ENCODE measurements around the gene SNAPC2.
"Not testable (repeated sequence)": the region's sequence is repeated elsewhere in the genome, so short reads cannot be mapped to it uniquely, and the experiment has no call there.

SNAPC2 gene

GRCh38 chr19:7888826-7889217 is 31.3 kb upstream of the SNAPC2 start:
- no peak for DNase-seq

- DNase-seq = not testable (repeated sequence)
Measured at GRCh38 chr19:7893362-7894101, 26.6 kb upstream of the SNAPC2 start.

GRCh38 chr19:7894612-7895309 is 25.4 kb upstream of the SNAPC2 start:
- DNase-seq = no peak

GRCh38 chr19:7895565-7895964 is 24.6 kb upstream of the SNAPC2 start:
- DNase-seq = no peak

GRCh38 chr19:7897292-7897691 is 22.8 kb upstream of the SNAPC2 start:
- DNase-seq = no peak

- DNase-seq = no peak
Measured at GRCh38 chr19:7898967-7899366, 21.2 kb upstream of the SNAPC2 start.

GRCh38 chr19:7899751-7900378 is 20.3 kb upstream of the SNAPC2 start:
- no peak for DNase-seq

DNA sequence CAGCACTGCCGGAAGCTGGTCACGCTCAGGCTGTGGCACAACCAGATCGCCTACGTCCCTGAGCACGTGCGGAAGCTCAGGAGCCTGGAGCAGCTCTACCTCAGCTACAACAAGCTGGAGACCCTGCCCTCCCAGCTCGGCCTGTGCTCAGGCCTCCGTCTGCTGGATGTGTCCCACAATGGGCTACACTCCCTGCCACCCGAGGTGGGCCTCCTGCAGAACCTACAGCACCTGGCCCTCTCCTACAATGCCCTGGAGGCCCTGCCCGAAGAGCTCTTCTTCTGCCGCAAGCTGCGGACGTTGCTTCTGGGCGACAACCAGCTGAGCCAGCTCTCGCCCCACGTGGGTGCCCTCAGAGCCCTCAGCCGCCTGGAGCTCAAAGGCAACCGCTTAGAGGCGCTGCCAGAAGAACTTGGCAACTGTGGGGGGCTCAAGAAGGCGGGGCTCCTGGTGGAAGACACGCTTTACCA is 19.7 kb upstream of the SNAPC2 start:
- no peak for DNase-seq

- no peak for DNase-seq
Measured at GRCh38 chr19:7900931-7901330, 19.2 kb upstream of the SNAPC2 start.

- DNase-seq = no peak
Measured at GRCh38 chr19:7901337-7901736, 18.8 kb upstream of the SNAPC2 start.

GRCh38 chr19:7902796-7903243 is 17.3 kb upstream of the SNAPC2 start:
- no peak for DNase-seq

- DNase-seq = peak; percentile 95 to 100 (median 99)
Measured at GRCh38 chr19:7903244-7904073, 16.7 kb upstream of the SNAPC2 start, which contains the start of gene MAP2K7. Gene MAP2K7, plus strand, starts transcription at chr19:7903877. Its CDS starts 68 bp downstream, at chr19:7903945.

DNA sequence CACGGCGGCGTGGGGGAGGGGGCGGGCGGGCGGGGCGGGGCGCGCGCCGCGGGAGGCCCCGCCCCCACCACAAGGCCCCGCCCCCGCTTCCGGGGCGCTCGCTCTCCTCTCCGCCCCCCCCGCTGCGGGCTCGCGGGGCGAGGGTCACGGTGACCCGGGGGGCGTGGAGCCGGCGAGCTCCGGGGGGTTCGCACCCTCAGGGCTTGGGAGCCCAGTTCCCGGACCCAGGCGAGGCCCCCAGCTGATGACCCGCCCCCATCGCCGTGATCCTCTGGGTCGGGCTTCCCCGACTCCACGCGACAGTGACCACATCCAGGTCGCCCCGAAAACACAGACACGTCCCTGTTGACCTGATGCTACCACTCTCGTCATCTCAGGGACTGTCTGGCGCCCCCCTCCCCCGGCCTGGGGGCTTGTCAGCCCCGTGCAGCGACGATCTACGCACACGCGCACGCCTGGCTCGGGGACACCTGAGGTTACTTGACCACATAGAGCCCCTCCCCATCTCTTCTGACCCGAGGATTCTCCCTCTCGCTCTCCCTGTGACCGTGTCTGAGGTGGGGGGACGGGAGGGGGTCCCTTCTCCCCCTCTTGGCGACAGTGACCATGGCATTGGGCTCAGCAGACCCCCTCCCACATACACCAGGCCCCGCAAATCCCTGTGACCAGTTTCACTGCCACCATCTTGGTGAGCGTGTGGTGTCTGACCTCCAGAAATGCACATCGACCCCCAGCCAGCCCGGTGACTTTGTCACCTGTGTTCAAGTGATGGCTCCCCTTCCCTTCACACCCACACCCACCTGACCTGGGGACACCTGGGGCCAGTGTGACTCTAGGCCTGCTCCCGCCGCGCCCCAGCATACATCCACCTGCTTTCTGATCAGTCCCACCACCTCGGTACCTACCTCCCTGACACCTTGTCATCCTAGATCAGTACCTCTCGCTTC is 15.8 kb upstream of the SNAPC2 start:
- DNase-seq = peak in 3 of 14 donors; percentile 26 to 70 (median 60)

- no peak for DNase-seq
Measured at GRCh38 chr19:7905268-7905667, 14.9 kb upstream of the SNAPC2 start.

DNA sequence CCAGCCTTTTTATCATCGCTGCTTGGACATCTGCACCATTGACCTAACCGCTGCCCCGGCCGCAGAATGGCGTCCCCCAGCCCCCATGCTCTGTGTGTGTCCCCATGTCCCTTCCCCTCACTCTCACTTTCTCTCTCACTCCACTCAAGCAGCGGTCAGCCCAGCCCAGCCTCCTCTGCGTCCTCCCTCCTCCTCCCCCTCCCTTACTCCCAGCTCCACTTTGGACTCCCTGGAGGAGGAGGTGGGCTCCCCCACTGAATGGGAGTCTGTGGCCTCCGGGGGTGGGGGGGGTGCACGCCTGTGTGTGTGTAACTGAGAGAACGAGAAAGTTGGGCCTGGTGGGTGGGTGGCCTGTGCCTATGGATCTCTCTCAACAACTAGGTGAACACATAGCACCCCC is 14.3 kb upstream of the SNAPC2 start:
- DNase-seq = no peak

- DNase-seq = no peak
Measured at GRCh38 chr19:7907122-7907521, 13.0 kb upstream of the SNAPC2 start.

DNA sequence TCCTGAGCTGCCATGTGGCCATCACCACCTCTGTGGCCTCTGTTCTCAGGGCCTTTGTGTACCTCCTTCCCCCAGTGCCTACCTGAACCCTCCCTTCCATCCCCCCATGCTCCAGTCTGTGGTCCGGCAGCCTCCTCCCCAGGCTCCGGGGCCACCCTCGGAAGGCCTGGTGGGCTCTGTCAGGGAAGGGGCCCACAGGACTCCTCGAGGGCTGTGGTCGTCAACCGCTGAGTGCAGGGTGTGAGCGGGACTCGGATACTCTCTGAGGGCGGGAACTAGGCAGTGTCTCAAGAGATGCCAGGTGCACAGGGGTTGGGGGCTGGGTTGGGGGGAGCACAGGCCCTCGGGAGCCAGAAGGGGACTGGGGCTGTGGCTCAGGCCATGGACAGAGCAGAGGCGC is 12.6 kb upstream of the SNAPC2 start:
- DNase-seq = no peak

DNA sequence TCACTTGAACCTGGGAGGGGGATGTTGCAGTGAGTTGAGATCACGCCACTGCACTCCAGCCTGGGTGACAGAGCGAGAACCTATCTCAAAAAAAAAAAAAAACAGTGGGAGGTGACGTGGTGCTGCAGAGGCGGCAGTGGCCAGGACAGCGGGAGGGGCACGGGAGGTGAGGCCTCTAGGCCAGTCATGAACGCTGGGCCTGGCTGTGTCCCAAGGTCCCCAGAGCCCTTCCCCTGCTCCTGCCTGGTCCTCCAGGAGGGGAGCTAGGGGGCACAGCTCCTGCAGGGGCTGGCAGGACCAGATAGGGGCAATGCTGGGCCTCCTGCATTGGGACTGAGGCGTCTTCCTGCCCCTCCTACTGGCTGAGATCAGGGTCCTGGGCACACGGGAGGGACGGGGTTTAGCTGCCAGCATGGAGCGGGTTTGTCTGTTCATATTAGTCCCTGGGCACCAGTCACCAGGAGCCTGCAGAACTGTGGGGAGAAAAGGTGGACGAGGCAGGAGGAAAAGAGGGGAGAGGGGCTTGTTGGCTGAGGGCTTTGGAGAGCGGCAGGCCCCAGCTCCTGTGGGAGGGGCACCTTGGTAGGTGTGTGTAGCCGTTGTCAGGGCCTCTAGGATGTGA is 11.9 kb upstream of the SNAPC2 start:
- DNase-seq = no peak

DNA sequence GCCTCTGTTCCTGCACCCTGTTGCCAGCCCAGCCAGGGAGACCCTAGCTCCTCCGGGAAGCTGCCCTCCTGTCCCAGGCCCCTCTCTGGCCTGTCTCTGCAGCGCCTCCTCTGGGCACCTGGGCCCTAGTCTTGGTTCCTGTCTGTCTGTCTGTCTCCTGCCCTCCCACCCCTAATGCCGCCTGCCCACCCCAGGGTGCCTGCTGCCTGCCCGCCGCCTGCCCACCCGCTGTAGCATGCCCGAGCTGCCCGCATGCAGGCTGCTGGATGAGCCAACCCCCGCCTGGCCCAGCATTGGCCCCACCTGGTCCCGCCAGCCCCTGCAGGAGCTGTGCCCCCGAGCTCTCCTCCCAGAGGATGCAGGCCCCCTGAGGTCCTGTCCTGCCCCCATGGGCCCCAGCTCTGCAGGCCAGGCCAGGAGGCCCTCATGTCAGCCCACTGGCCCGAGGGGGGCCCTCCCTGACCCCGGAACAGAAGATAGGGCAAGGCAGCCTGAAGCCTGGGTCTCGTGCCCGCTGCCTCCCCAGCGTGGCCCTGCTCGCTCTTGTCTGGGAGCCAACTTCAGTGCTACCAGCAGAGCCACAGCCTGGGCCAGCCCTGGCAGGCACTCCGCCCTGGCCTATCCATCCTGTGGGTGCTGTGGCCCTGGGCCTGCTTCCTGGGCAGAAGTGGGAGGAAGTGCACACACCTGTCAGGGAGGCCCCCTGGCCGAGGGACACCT is 11.2 kb upstream of the SNAPC2 start:
- DNase-seq = peak in 1 of 14 donors; percentile 38

DNA sequence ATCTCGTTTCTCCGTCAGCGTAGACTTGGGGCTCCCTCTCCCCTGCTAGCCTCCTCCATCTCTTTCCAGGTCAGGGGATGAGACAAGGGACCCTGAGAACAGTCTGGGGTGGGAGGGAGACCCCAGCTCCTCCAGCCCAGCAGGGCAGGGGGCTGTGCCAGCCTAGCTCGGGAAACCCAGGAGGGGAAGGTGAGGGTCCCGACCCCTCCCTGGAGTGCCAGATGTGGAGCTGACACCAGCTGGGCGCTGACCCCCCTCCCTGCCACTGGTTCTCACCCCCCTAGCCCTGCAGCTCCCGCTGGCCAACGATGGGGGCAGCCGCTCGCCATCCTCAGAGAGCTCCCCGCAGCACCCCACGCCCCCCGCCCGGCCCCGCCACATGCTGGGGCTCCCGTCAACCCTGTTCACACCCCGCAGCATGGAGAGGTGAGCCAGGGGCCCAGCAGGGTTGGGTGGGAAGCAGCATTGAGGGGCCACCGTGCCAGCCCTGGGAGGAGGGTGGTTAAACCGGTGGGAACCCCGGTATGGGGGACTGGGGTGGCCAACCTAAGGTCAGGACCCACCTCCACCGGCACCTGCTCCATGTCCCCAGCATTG is 10.6 kb upstream of the SNAPC2 start:
- DNase-seq = no peak
